ENCODE data around the gene NRL.

Gene NRL

GRCh38 chr14:24077086-24077485, 37.7 kb downstream of the NRL start:
- no peak overlapping the region for H3K9ac ChIP-seq (ENCODE audit: low read length in 5 of 5)
- no peaks in the 10 kb centered on the region for H3K36me3 ChIP-seq (ENCODE audit: control insufficient read depth in 5 of 5, insufficient read depth in 5 of 5, low read length in 5 of 5)
- H3K27ac ChIP-seq (ENCODE audit: low read depth, low read length), result no peak overlapping the region
- H3K27me3 ChIP-seq (ENCODE audit: control insufficient read depth in 5 of 5, insufficient read depth in 4 of 5, low read length in 5 of 5), result peaks cover 8 to 29% (median 15%) of the 10 kb centered on the region in 5 donors
- peaks cover 0 to 15% (median 13%) of the 10 kb centered on the region in 5 donors for H3K4me1 ChIP-seq (ENCODE audit: control insufficient read depth in 5 of 5, insufficient read depth in 5 of 5, low read length in 5 of 5)
- no peaks in the 10 kb centered on the region for H3K9me3 ChIP-seq (ENCODE audit: control insufficient read depth in 5 of 5, low read length in 5 of 5)
- H3K4me3 ChIP-seq (ENCODE audit: low read depth in 1 of 5, low read length in 5 of 5), result no peak overlapping the region

GRCh38 chr14:24076302-24076601, 38.5 kb downstream of the NRL start:
- Histone ChIP-seq H3K4me1 (ENCODE audit: control insufficient read depth in 5 of 5, insufficient read depth in 5 of 5, low read length in 5 of 5) (peaks cover 0 to 9% (median 6%) of the 10 kb centered on the region in 5 donors), H3K27me3 (ENCODE audit: control insufficient read depth in 5 of 5, insufficient read depth in 4 of 5, low read length in 5 of 5) (peaks cover 13 to 33% (median 19%) of the 10 kb centered on the region in 5 donors), H3K4me3 (ENCODE audit: low read depth in 1 of 5, low read length in 5 of 5) (no peak overlapping the region)

GRCh38 chr14:24075485-24076301, 39.1 kb downstream of the NRL start:
- Histone ChIP-seq H3K27me3 (ENCODE audit: control insufficient read depth in 5 of 5, insufficient read depth in 4 of 5, low read length in 5 of 5) (peaks cover 16 to 39% (median 20%) of the 10 kb centered on the region in 5 donors), H3K36me3 (ENCODE audit: control insufficient read depth in 5 of 5, insufficient read depth in 5 of 5, low read length in 5 of 5) (no peaks in the 10 kb centered on the region), H3K4me3 (ENCODE audit: low read depth in 1 of 5, low read length in 5 of 5) (no peak overlapping the region), H3K9me3 (ENCODE audit: control insufficient read depth in 5 of 5, low read length in 5 of 5) (no peaks in the 10 kb centered on the region), H3K9ac (ENCODE audit: low read length in 5 of 5) (no peak overlapping the region), H3K27ac (ENCODE audit: low read depth, low read length) (no peak overlapping the region), H3K4me1 (ENCODE audit: control insufficient read depth in 5 of 5, insufficient read depth in 5 of 5, low read length in 5 of 5) (peaks cover 0 to 4% (median 1%) of the 10 kb centered on the region in 5 donors)

More at GRCh38 chr14:24076302-24076601, 38.5 kb downstream of the NRL start:
- no peak overlapping the region for H3K9ac ChIP-seq (ENCODE audit: low read length in 5 of 5)
- H3K36me3 ChIP-seq (ENCODE audit: control insufficient read depth in 5 of 5, insufficient read depth in 5 of 5, low read length in 5 of 5), result no peaks in the 10 kb centered on the region
- no peak overlapping the region for H3K27ac ChIP-seq (ENCODE audit: low read depth, low read length)
- H3K9me3 ChIP-seq (ENCODE audit: control insufficient read depth in 5 of 5, low read length in 5 of 5), result no peaks in the 10 kb centered on the region

- no peaks in the 10 kb centered on the region for H3K36me3 ChIP-seq (ENCODE audit: control insufficient read depth in 5 of 5, insufficient read depth in 5 of 5, low read length in 5 of 5)
- no peak overlapping the region for H3K27ac ChIP-seq (ENCODE audit: low read depth, low read length)
- H3K9me3 ChIP-seq (ENCODE audit: control insufficient read depth in 5 of 5, low read length in 5 of 5), result no peaks in the 10 kb centered on the region
- no peaks in the 10 kb centered on the region for H3K4me1 ChIP-seq (ENCODE audit: control insufficient read depth in 5 of 5, insufficient read depth in 5 of 5, low read length in 5 of 5)
- peaks cover 19 to 37% (median 27%) of the 10 kb centered on the region in 5 donors for H3K27me3 ChIP-seq (ENCODE audit: control insufficient read depth in 5 of 5, insufficient read depth in 4 of 5, low read length in 5 of 5)
- H3K9ac ChIP-seq (ENCODE audit: low read length in 5 of 5), result no peak overlapping the region
- H3K4me3 ChIP-seq (ENCODE audit: low read depth in 1 of 5, low read length in 5 of 5), result no peak overlapping the region
Measured at GRCh38 chr14:24074625-24075484, 39.9 kb downstream of the NRL start.

- no peaks in the 10 kb centered on the region for H3K4me1 ChIP-seq (ENCODE audit: control insufficient read depth in 5 of 5, insufficient read depth in 5 of 5, low read length in 5 of 5)
- no peaks in the 10 kb centered on the region for H3K9me3 ChIP-seq (ENCODE audit: control insufficient read depth in 5 of 5, low read length in 5 of 5)
- H3K27ac ChIP-seq (ENCODE audit: low read depth, low read length), result no peak overlapping the region
- H3K4me3 ChIP-seq (ENCODE audit: low read depth in 1 of 5, low read length in 5 of 5), result no peak overlapping the region
- H3K36me3 ChIP-seq (ENCODE audit: control insufficient read depth in 5 of 5, insufficient read depth in 5 of 5, low read length in 5 of 5), result no peaks in the 10 kb centered on the region
- H3K27me3 ChIP-seq (ENCODE audit: control insufficient read depth in 5 of 5, insufficient read depth in 4 of 5, low read length in 5 of 5), result peaks cover 19 to 37% (median 27%) of the 10 kb centered on the region in 5 donors
- H3K9ac ChIP-seq (ENCODE audit: low read length in 5 of 5), result no peak overlapping the region
Measured at GRCh38 chr14:24072881-24073877, 41.6 kb downstream of the NRL start.

- Histone ChIP-seq H3K4me3 (ENCODE audit: low read depth in 1 of 5, low read length in 5 of 5) (no peak overlapping the region), H3K9ac (ENCODE audit: low read length in 5 of 5) (no peak overlapping the region), H3K27me3 (ENCODE audit: control insufficient read depth in 5 of 5, insufficient read depth in 4 of 5, low read length in 5 of 5) (peaks cover 19 to 35% (median 27%) of the 10 kb centered on the region in 5 donors), H3K4me1 (ENCODE audit: control insufficient read depth in 5 of 5, insufficient read depth in 5 of 5, low read length in 5 of 5) (peaks cover 0 to 5% (median 0%) of the 10 kb centered on the region in 5 donors), H3K36me3 (ENCODE audit: control insufficient read depth in 5 of 5, insufficient read depth in 5 of 5, low read length in 5 of 5) (no peaks in the 10 kb centered on the region), H3K9me3 (ENCODE audit: control insufficient read depth in 5 of 5, low read length in 5 of 5) (no peaks in the 10 kb centered on the region), H3K27ac (ENCODE audit: low read depth, low read length) (no peak overlapping the region)
Measured at GRCh38 chr14:24072436-24072835, 42.3 kb downstream of the NRL start.

GRCh38 chr14:24071836-24072430, 42.8 kb downstream of the NRL start:
- no peak overlapping the region for H3K9ac ChIP-seq (ENCODE audit: low read length in 5 of 5)
- peaks cover 0 to 8% (median 0%) of the 10 kb centered on the region in 5 donors for H3K4me1 ChIP-seq (ENCODE audit: control insufficient read depth in 5 of 5, insufficient read depth in 5 of 5, low read length in 5 of 5)
- no peaks in the 10 kb centered on the region for H3K36me3 ChIP-seq (ENCODE audit: control insufficient read depth in 5 of 5, insufficient read depth in 5 of 5, low read length in 5 of 5)
- H3K9me3 ChIP-seq (ENCODE audit: control insufficient read depth in 5 of 5, low read length in 5 of 5), result no peaks in the 10 kb centered on the region
- H3K27ac ChIP-seq (ENCODE audit: low read depth, low read length), result no peak overlapping the region
- peaks cover 19 to 30% (median 27%) of the 10 kb centered on the region in 5 donors for H3K27me3 ChIP-seq (ENCODE audit: control insufficient read depth in 5 of 5, insufficient read depth in 4 of 5, low read length in 5 of 5)
- H3K4me3 ChIP-seq (ENCODE audit: low read depth in 1 of 5, low read length in 5 of 5), result no peak overlapping the region

- Histone ChIP-seq H3K4me1 (ENCODE audit: control insufficient read depth in 5 of 5, insufficient read depth in 5 of 5, low read length in 5 of 5) (peaks cover 0 to 8% (median 0%) of the 10 kb centered on the region in 5 donors), H3K27ac (ENCODE audit: low read depth, low read length) (no peak within 1 kb of the TSS), H3K36me3 (ENCODE audit: control insufficient read depth in 5 of 5, insufficient read depth in 5 of 5, low read length in 5 of 5) (no peaks in the 10 kb centered on the region), H3K9me3 (ENCODE audit: control insufficient read depth in 5 of 5, low read length in 5 of 5) (no peaks in the 10 kb centered on the region), H3K27me3 (ENCODE audit: control insufficient read depth in 5 of 5, insufficient read depth in 4 of 5, low read length in 5 of 5) (peaks cover 19 to 29% (median 23%) of the 10 kb centered on the region in 5 donors), H3K4me3 (ENCODE audit: low read depth in 1 of 5, low read length in 5 of 5) (no peak within 1 kb of the TSS), H3K9ac (ENCODE audit: low read length in 5 of 5) (no peak within 1 kb of the TSS)
Measured at GRCh38 chr14:24071144-24071697, 43.5 kb downstream of the NRL start, which contains the start of gene CPNE6. CPNE6 (plus strand) TSS chr14:24071562; CDS start chr14:24072937, 1,375 bp downstream.
